Fibroblast of mammary gland (primary cell): Measurements from ENCODE around the gene SCYL3.

Experiments used
- DNase-seq: peaks from one replicate; pipeline ENCODE4 v3.0.0-alpha.2; 2010; ENCODE audit warnings: low read depth
- H3K4me3 ChIP-seq: 2 replicates; pipeline ENCODE4 v1.5.1; 2011; ENCODE audit warnings: low read depth, mild to moderate bottlenecking, low read length, moderate library complexity; ENCODE audit not compliant: control insufficient read depth
- CTCF ChIP-seq: conservative IDR thresholded peaks from 2 replicates; pipeline ENCODE4 v1.5.1; 2011; ENCODE audit warnings: low read depth, low read length, inconsistent platforms; ENCODE audit not compliant: control insufficient read depth, insufficient read depth

The SCYL3 gene

GRCh38 chr1:169899519-169900217, 6.0 kb upstream of the SCYL3 start:
- H3K4me3 ChIP-seq = no peak overlapping the region
- DNase-seq = no peak
- no peak for TF ChIP-seq CTCF

GRCh38 chr1:169896013-169896412, 2.3 kb upstream of the SCYL3 start:
- H3K4me3 ChIP-seq = no peak overlapping the region
- DNase-seq = no peak
- TF ChIP-seq CTCF = no peak

GRCh38 chr1:169894424-169895145, 889 bp upstream of the SCYL3 start:
- TF ChIP-seq CTCF = no peak
- H3K4me3 ChIP-seq = peak overlapping the region; percentile 86

DNA sequence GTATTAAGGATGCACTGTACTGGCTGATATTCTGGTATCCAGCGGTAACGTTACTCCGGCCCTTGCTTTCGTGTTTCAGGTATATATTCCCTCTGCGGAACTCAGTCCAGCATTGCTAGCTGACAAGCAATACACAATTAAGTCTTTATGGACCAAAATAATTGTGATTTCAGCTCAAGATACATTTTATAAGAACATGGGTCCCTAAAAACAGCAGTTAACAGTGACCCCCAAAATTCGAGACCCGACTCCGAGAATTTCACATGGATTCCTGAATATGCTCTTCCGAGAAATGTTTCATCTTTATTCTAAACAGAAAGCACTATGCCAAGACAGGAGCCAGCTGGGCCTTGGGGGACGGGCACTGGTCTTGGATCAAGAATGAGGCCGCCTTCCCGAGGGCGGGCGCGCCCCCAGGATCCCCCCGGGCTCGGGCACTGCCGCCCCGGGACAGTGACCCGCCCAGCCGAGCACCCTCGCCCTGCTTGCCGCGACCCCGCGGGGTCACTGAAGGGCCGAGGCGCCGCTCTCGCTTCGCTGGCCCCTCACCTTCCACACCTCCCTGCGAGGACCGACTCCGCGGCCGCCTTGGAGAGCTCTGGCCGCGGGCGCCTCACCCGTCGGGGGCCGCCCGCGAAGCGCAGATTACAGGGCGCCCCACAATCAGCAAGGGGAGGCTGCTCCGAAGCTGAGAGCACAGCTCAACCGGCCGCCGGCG, 610 bp downstream of the SCYL3 start:
- no peak for DNase-seq
- no peak for TF ChIP-seq CTCF
- peak overlapping the region; percentile 86 for H3K4me3 ChIP-seq

More at GRCh38 chr1:169894424-169895145, 889 bp upstream of the SCYL3 start:
- DNase-seq = no peak

DNA sequence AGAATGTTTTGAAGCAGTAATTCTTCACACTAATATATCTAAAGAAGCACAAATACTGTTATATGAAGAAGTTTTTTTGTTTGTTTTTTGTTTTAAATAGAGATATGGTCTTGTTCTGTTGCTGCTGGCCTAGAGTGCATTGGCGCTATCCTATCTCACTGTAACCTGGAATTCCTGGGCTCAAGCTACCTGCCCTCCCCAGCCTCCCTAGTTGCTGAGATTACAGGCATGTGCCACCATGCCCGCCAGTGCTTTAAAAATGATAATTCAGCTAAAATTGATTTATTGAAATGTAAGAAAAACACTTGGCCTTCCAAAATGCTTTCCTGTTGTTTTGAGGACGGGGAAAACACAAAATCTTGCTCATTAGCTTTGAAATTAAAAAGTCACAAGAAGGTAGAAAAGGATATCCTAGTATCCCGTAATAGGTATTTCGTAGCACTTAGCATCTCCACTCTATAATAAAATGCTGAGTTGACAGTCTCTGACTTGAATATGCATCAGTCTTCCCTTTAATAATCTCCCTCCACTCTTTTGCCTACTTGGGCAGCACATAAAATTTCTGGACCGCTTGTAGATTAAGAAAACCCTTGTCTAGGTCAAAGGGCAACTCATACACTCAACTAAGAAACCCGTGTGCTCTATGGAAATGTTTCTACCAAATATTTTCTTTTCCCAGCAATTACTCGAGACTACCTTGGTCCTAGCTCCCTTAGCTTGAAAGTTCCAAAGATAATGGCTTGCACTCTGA, 1.3 kb downstream of the SCYL3 start:
- peak overlapping the region; percentile 86 for H3K4me3 ChIP-seq
- DNase-seq = no peak
- TF ChIP-seq CTCF = no peak

GRCh38 chr1:169891539-169891885, 2.2 kb downstream of the SCYL3 start:
- DNase-seq = no peak
- H3K4me3 ChIP-seq = no peak overlapping the region
- TF ChIP-seq CTCF = no peak
